Muscle layer of colon (tissue), 2 donors: ENCODE measurements around the gene FOXM1.

Experiments used
- H3K27ac ChIP-seq: one replicate; pipeline ENCODE4 v1.7.0; 2013; ENCODE audit warnings: low read depth, mild to moderate bottlenecking, low read length, moderate library complexity
- H3K27me3 ChIP-seq, 2 donors: one replicate each; pipeline ENCODE4 v1.7.0; 2013; ENCODE audit warnings: low read length in 2 of 2, mild to moderate bottlenecking in 2 of 2; ENCODE audit not compliant: insufficient read depth in 2 of 2, control insufficient read depth in 1 of 2
- H3K36me3 ChIP-seq: one replicate; pipeline ENCODE4 v1.7.0; 2013; ENCODE audit warnings: mild to moderate bottlenecking, low read length; ENCODE audit not compliant: insufficient read depth
- H3K4me1 ChIP-seq: one replicate; pipeline ENCODE4 v1.7.0; 2013; ENCODE audit warnings: mild to moderate bottlenecking, low read length; ENCODE audit not compliant: insufficient read depth
- H3K4me3 ChIP-seq, 2 donors: one replicate each; pipeline ENCODE4 v1.7.0; 2013; ENCODE audit warnings: low read length in 2 of 2, low read depth in 1 of 2, mild to moderate bottlenecking in 1 of 2, moderate library complexity in 1 of 2
- H3K9ac ChIP-seq: one replicate; pipeline ENCODE4 v1.7.0; 2013; ENCODE audit warnings: low read length
- H3K9me3 ChIP-seq: one replicate; pipeline ENCODE4 v1.7.0; 2013; ENCODE audit warnings: mild to moderate bottlenecking, low read length
- donor health status: abdominal sarcoma.
- donor health status: Adenocarcinoma of cecum.

Gene FOXM1

GRCh38 chr12:2834581-2835491, 42.1 kb downstream of the FOXM1 start, which contains the start of gene NRIP2:
Gene NRIP2, minus strand, starts transcription at chr12:2835035. Its CDS starts 52 bp downstream, at chr12:2834983.
- Histone ChIP-seq H3K4me1 (peaks cover 11% of the 10 kb centered on the region), H3K27me3 (peaks cover 0 to 11% of the 10 kb centered on the region in 2 donors), H3K4me3 (peak within 1 kb of the TSS in 1 of 2 donors; percentile 14), H3K9me3 (no peaks in the 10 kb centered on the region), H3K27ac (no peak within 1 kb of the TSS), H3K36me3 (peaks cover 13% of the 10 kb centered on the region), H3K9ac (no peak within 1 kb of the TSS)

- Histone ChIP-seq H3K27ac (no peak overlapping the region), H3K36me3 (peaks cover 15% of the 10 kb centered on the region), H3K4me1 (peaks cover 11% of the 10 kb centered on the region), H3K27me3 (peaks cover 0 to 11% of the 10 kb centered on the region in 2 donors), H3K4me3 (no peak overlapping the region), H3K9ac (no peak overlapping the region), H3K9me3 (no peaks in the 10 kb centered on the region)
Measured at GRCh38 chr12:2833810-2834209, 43.2 kb downstream of the FOXM1 start.

- Histone ChIP-seq H3K36me3 (peaks cover 17% of the 10 kb centered on the region), H3K27ac (no peak overlapping the region), H3K27me3 (peaks cover 0 to 11% of the 10 kb centered on the region in 2 donors), H3K4me3 (no peak overlapping the region), H3K9me3 (no peaks in the 10 kb centered on the region), H3K4me1 (peaks cover 11% of the 10 kb centered on the region), H3K9ac (no peak overlapping the region)
Measured at GRCh38 chr12:2833327-2833726, 43.6 kb downstream of the FOXM1 start.

- peaks cover 11% of the 10 kb centered on the region for H3K4me1 ChIP-seq
- peaks cover 24% of the 10 kb centered on the region for H3K36me3 ChIP-seq
- no peak overlapping the region for H3K27ac ChIP-seq
- no peak overlapping the region for H3K4me3 ChIP-seq
- peaks cover 0 to 11% of the 10 kb centered on the region in 2 donors for H3K27me3 ChIP-seq
- no peaks in the 10 kb centered on the region for H3K9me3 ChIP-seq
- H3K9ac ChIP-seq, result no peak overlapping the region
Measured at GRCh38 chr12:2832550-2833127, 44.3 kb downstream of the FOXM1 start.

GRCh38 chr12:2829275-2829674, 47.7 kb downstream of the FOXM1 start:
- Histone ChIP-seq H3K9ac (no peak overlapping the region), H3K4me1 (no peaks in the 10 kb centered on the region), H3K4me3 (no peak overlapping the region), H3K27ac (no peak overlapping the region), H3K9me3 (no peaks in the 10 kb centered on the region), H3K27me3 (peaks cover 0 to 3% of the 10 kb centered on the region in 2 donors), H3K36me3 (peaks cover 55% of the 10 kb centered on the region)

- H3K9ac ChIP-seq, result no peak overlapping the region
- H3K27me3 ChIP-seq, result no peaks in the 10 kb centered on the region
- no peak overlapping the region for H3K27ac ChIP-seq
- H3K4me1 ChIP-seq, result no peaks in the 10 kb centered on the region
- H3K4me3 ChIP-seq, result no peak overlapping the region
- no peaks in the 10 kb centered on the region for H3K9me3 ChIP-seq
- peaks cover 78% of the 10 kb centered on the region for H3K36me3 ChIP-seq
Measured at GRCh38 chr12:2826721-2827515, 50.1 kb downstream of the FOXM1 start.

GRCh38 chr12:2826036-2826435, 50.9 kb downstream of the FOXM1 start:
- H3K9me3 ChIP-seq, result no peaks in the 10 kb centered on the region
- no peaks in the 10 kb centered on the region for H3K4me1 ChIP-seq
- H3K4me3 ChIP-seq, result no peak overlapping the region
- no peak overlapping the region for H3K9ac ChIP-seq
- no peak overlapping the region for H3K27ac ChIP-seq
- H3K27me3 ChIP-seq, result no peaks in the 10 kb centered on the region
- peaks cover 82% of the 10 kb centered on the region for H3K36me3 ChIP-seq

GRCh38 chr12:2825132-2825531, 51.8 kb downstream of the FOXM1 start:
- H3K4me3 ChIP-seq, result no peak overlapping the region
- H3K27me3 ChIP-seq, result no peaks in the 10 kb centered on the region
- no peak overlapping the region for H3K27ac ChIP-seq
- H3K9me3 ChIP-seq, result no peaks in the 10 kb centered on the region
- peaks cover 87% of the 10 kb centered on the region for H3K36me3 ChIP-seq
- no peak overlapping the region for H3K9ac ChIP-seq
- no peaks in the 10 kb centered on the region for H3K4me1 ChIP-seq

GRCh38 chr12:2824541-2824940, 52.4 kb downstream of the FOXM1 start:
- Histone ChIP-seq H3K9me3 (no peaks in the 10 kb centered on the region), H3K4me1 (no peaks in the 10 kb centered on the region), H3K9ac (no peak overlapping the region), H3K27ac (no peak overlapping the region), H3K4me3 (no peak overlapping the region), H3K36me3 (peaks cover 93% of the 10 kb centered on the region), H3K27me3 (no peaks in the 10 kb centered on the region)

- peaks cover 88% of the 10 kb centered on the region for H3K36me3 ChIP-seq
- no peak overlapping the region for H3K27ac ChIP-seq
- H3K9ac ChIP-seq, result no peak overlapping the region
- no peaks in the 10 kb centered on the region for H3K4me1 ChIP-seq
- H3K27me3 ChIP-seq, result no peaks in the 10 kb centered on the region
- no peak overlapping the region for H3K4me3 ChIP-seq
- no peaks in the 10 kb centered on the region for H3K9me3 ChIP-seq
Measured at GRCh38 chr12:2823483-2823882, 53.5 kb downstream of the FOXM1 start.

GRCh38 chr12:2820432-2820831, 56.5 kb downstream of the FOXM1 start:
- peaks cover 79% of the 10 kb centered on the region for H3K36me3 ChIP-seq
- no peak overlapping the region for H3K9ac ChIP-seq
- no peaks in the 10 kb centered on the region for H3K4me1 ChIP-seq
- H3K27ac ChIP-seq, result no peak overlapping the region
- no peak overlapping the region for H3K4me3 ChIP-seq
- no peaks in the 10 kb centered on the region for H3K9me3 ChIP-seq
- H3K27me3 ChIP-seq, result no peaks in the 10 kb centered on the region
